ENCODE data around the gene PDE1A. TPM values are rescaled to one million over a fixed set of nuclear protein-coding genes. Genes with fewer than 3 reads are reported as not detected.

The PDE1A gene
- total and polyA plus RNA-seq, 2 of the 4 experiments (the other 2 are of a cell fraction): 0.24 to 0.90 TPM

- no peak overlapping the region for H3K14ac ChIP-seq (replicated peaks; ENCODE audit: low read depth, low read length)
- H4K5ac ChIP-seq (ENCODE audit: low read depth, low read length): no peak overlapping the region
- intact Hi-C loops (cut with micrococcal nuclease): no loop called here
- H3K36me3 ChIP-seq (ENCODE audit: control insufficient read depth, insufficient read depth, low read length): no peaks in the 10 kb centered on the region
- TF ChIP-seq MAZ (IDR thresholded peaks at IDR 0.05; ENCODE audit: borderline replicate concordance, low read depth, low read length): no peak
- no peak for TF ChIP-seq RCOR1 (IDR thresholded peaks at IDR 0.05; ENCODE audit: insufficient replicate concordance, low read length)
- no peak for TF ChIP-seq POLR2A (IDR thresholded peaks at IDR 0.05; ENCODE audit: low read depth, low read length)
- no peak overlapping the region for H4K91ac ChIP-seq (ENCODE audit: insufficient read depth, low read depth, low read length)
- no peaks in the 10 kb centered on the region for H3K27me3 ChIP-seq (ENCODE audit: control insufficient read depth, insufficient read depth, low read length)
- ATAC-seq (ENCODE audit: low read depth): no peak
- no peak overlapping the region for H2BK5ac ChIP-seq (ENCODE audit: low read depth, low read length, poor library complexity, severe bottlenecking)
- no peak for DNase-seq
- H3K4me1 ChIP-seq (ENCODE audit: control insufficient read depth, insufficient read depth, low read length): peaks cover 4% of the 10 kb centered on the region
- H3K56ac ChIP-seq (ENCODE audit: extremely low read depth, insufficient read depth, low read length): no peak overlapping the region
- no peak overlapping the region for H3K27ac ChIP-seq (ENCODE audit: insufficient read depth, low read length)
- no peaks in the 10 kb centered on the region for H4K20me1 ChIP-seq (ENCODE audit: insufficient read depth, low read length)
- no peak overlapping the region for H4K8ac ChIP-seq (ENCODE audit: low read depth in 2 of 2, low read length in 2 of 2)
- no peak overlapping the region for H3K4me3 ChIP-seq (ENCODE audit: insufficient read depth, low read depth, low read length)
- ChIA-PET POLR2A (ENCODE audit: unreplicated experiment) (no interaction called here), CTCF (no interaction called here)
- H3K9me1 ChIP-seq (ENCODE audit: insufficient read depth, low read length): no peaks in the 10 kb centered on the region
- no peak overlapping the region for H3K4me2 ChIP-seq (ENCODE audit: low read depth, low read length)
- no peak overlapping the region for H2AK5ac ChIP-seq (ENCODE audit: low read depth, low read length)
- BruUV-seq (replicated peaks): no TSS peak
- no peak overlapping the region for H2AFZ ChIP-seq (replicated peaks; ENCODE audit: low read length, poor library complexity)
- no peak overlapping the region for H3K23ac ChIP-seq (ENCODE audit: low read depth, low read length)
- no peak overlapping the region for H3K9ac ChIP-seq (ENCODE audit: low read depth, low read length)
- no peak overlapping the region for H2BK120ac ChIP-seq (ENCODE audit: low read depth, low read length)
- in situ Hi-C loops (cut with MboI; ENCODE audit: low sequenced_read_pairs): no loop called here
- dilution Hi-C loops (cut with HindIII; ENCODE audit: low sequenced_read_pairs, unreplicated experiment): no loop called here
- no peak overlapping the region for H3K4ac ChIP-seq (ENCODE audit: low read depth, low read length)
- no peak overlapping the region for H2BK20ac ChIP-seq (ENCODE audit: low read depth, low read length)
- H3K18ac ChIP-seq (ENCODE audit: low read depth, low read length): no peak overlapping the region
- no peaks in the 10 kb centered on the region for H3K9me3 ChIP-seq (ENCODE audit: control insufficient read depth, insufficient read depth, low read length)
- H3K79me1 ChIP-seq (ENCODE audit: low read depth in 1 of 2, low read length in 2 of 2): no peaks in the 10 kb centered on the region
- no peak overlapping the region for H2BK15ac ChIP-seq (ENCODE audit: low read depth, low read length)
- H2AK9ac ChIP-seq (replicated peaks; ENCODE audit: low read depth, low read length, poor library complexity): no peak overlapping the region
Measured at GRCh38 chr2:182444170-182444569, 17.3 kb upstream of the PDE1A start.
